ENCODE data around the gene RNASEL. TPM values are rescaled to one million over a fixed set of nuclear protein-coding genes. Genes with fewer than 3 reads are reported as not detected.
A peak's percentile ranks its signal among the peaks of the same experiment; 100 is the strongest.

Gene RNASEL
- total RNA-seq, 4 donors from 2014 or later, result 12.3 to 17.9 (median 15.3) TPM

GRCh38 chr1:182616130-182617013, 27.3 kb upstream of the RNASEL start:
- intact Hi-C loops (cut with DNase I), result loop anchor here (10.0 kb wide), 1 partner anchor 48 kb away; no protein-coding TSS in a partner anchor
- Histone ChIP-seq H3K36me3 (no peaks in the 10 kb centered on the region), H3K27me3 (no peaks in the 10 kb centered on the region), H3K4me1 (peaks cover 38 to 48% of the 10 kb centered on the region in 2 donors), H3K4me3 (replicated peaks in 1 of 3) (peak overlapping the region in 1 of 3 donors; percentile 13), H3K9me3 (no peaks in the 10 kb centered on the region), H3K27ac (peak overlapping the region; percentile 83 to 95 (median 92))
- DNase-seq, result peak; percentile 92 to 93
- WGBS, 2 donors, result 4 to 6% methylated on average over 16 to 17 of the region's 17 CpGs
- TF ChIP-seq CTCF (IDR thresholded peaks at IDR 0.05), result no peak
- no peak for TF ChIP-seq POLR2A (IDR thresholded peaks at IDR 0.05)

- H3K36me3 ChIP-seq, result no peaks in the 10 kb centered on the region
- intact Hi-C loops (cut with DNase I), result loop anchor here (10.0 kb wide), 1 partner anchor 49 kb away; no protein-coding TSS in a partner anchor
Observed at GRCh38 chr1:182615468-182616129, 26.5 kb upstream of the RNASEL start.

GRCh38 chr1:182614796-182615454, 25.9 kb upstream of the RNASEL start:
- WGBS, 2 donors, result 1% methylated on average over 15 to 40 of the region's 56 CpGs

More at GRCh38 chr1:182615468-182616129, 26.5 kb upstream of the RNASEL start:
- H3K27me3 ChIP-seq, result no peaks in the 10 kb centered on the region
- TF ChIP-seq CTCF (IDR thresholded peaks at IDR 0.05) (no peak), POLR2A (IDR thresholded peaks at IDR 0.05) (no peak)
- peak overlapping the region; percentile 83 to 95 (median 92) for H3K27ac ChIP-seq
- 30 to 37% methylated on average over 11 of the region's 11 CpGs for WGBS, 2 donors
- peak overlapping the region in 1 of 3 donors; percentile 31 for H3K4me3 ChIP-seq (replicated peaks in 1 of 3)
- H3K4me1 ChIP-seq, result peaks cover 38 to 48% of the 10 kb centered on the region in 2 donors
- peak; percentile 66 to 71 for DNase-seq
- H3K9me3 ChIP-seq, result no peaks in the 10 kb centered on the region

GRCh38 chr1:182611787-182612186, 22.7 kb upstream of the RNASEL start:
- Histone ChIP-seq H3K36me3 (no peaks in the 10 kb centered on the region), H3K27ac (no peak overlapping the region), H3K4me3 (replicated peaks in 1 of 3) (no peak overlapping the region), H3K27me3 (no peaks in the 10 kb centered on the region), H3K4me1 (peaks cover 17 to 24% of the 10 kb centered on the region in 2 donors), H3K9me3 (no peaks in the 10 kb centered on the region)
- DNase-seq, result no peak
- intact Hi-C loops (cut with DNase I), result loop anchor here (10.0 kb wide), 1 partner anchor 53 kb away; no protein-coding TSS in a partner anchor
- WGBS, 2 donors, result 87 to 89% methylated on average over 8 of the region's 8 CpGs
- TF ChIP-seq CTCF (IDR thresholded peaks at IDR 0.05), result no peak
- no peak for TF ChIP-seq POLR2A (IDR thresholded peaks at IDR 0.05)

More at GRCh38 chr1:182614796-182615454, 25.9 kb upstream of the RNASEL start:
- intact Hi-C loops (cut with DNase I), result loop anchor here (10.0 kb wide), 1 partner anchor 50 kb away; no protein-coding TSS in a partner anchor
- TF ChIP-seq CTCF (IDR thresholded peaks at IDR 0.05), result no peak
- peak; percentile 2 to 80 for TF ChIP-seq POLR2A (IDR thresholded peaks at IDR 0.05)
- peak overlapping the region in 2 of 3 donors; percentile 3 to 31 for H3K4me3 ChIP-seq (replicated peaks in 1 of 3)
- H3K27ac ChIP-seq, result peak overlapping the region; percentile 83 to 95 (median 92)
- peaks cover 38 to 48% of the 10 kb centered on the region in 2 donors for H3K4me1 ChIP-seq
- H3K27me3 ChIP-seq, result no peaks in the 10 kb centered on the region
- peak; percentile 93 to 95 for DNase-seq
- no peaks in the 10 kb centered on the region for H3K36me3 ChIP-seq
- H3K9me3 ChIP-seq, result no peaks in the 10 kb centered on the region
